Caki2 (cell line): ENCODE data around the gene EVI5. TPM values are rescaled to one million over a fixed set of nuclear protein-coding genes. Genes with fewer than 3 reads are reported as not detected.

ENCODE experiments used
- DNase-seq: peaks from one replicate; pipeline ENCODE4 v3.0.0-alpha.2; 2015; ENCODE audit warnings: low read depth
- in situ Hi-C: cut with HindIII; loops from 2 replicates; pipeline ENCODE4 v1.10.0; 2016; ENCODE audit warnings: low sequenced_read_pairs, low pct_unique_long_range_greater_than_20kb, mixed read lengths
- total RNA-seq: library from RNA; depleted of rRNA; stranded (reverse); fragments of >200 nt; shearing (Covaris generic); gene quantifications from 2 replicates; pipeline ENCODE4 v1.2.3, GENCODE V29; 2014; ENCODE audit warnings: low replicate concordance

EVI5 gene
- total RNA-seq, 1 experiment from 2014 or later: 7.4 TPM

GRCh38 chr1:92483610-92484471, 301.1 kb downstream of the EVI5 start:
- in situ Hi-C loops: no loop called here
- DNase-seq: no peak

- in situ Hi-C loops: no loop called here
- DNase-seq: no peak
These were observed 302.0 kb downstream of the EVI5 start for GRCh38 chr1:92482665-92483609.

- DNase-seq: no peak
- in situ Hi-C loops: no loop called here
These were observed 302.8 kb downstream of the EVI5 start for GRCh38 chr1:92481971-92482664.

GRCh38 chr1:92481599-92481925, 303.3 kb downstream of the EVI5 start:
- DNase-seq: no peak
- in situ Hi-C loops: no loop called here

- no peak for DNase-seq
- in situ Hi-C loops: no loop called here
These were observed 303.9 kb downstream of the EVI5 start for GRCh38 chr1:92480813-92481598.

- DNase-seq: no peak
- in situ Hi-C loops: no loop called here
These were observed 304.6 kb downstream of the EVI5 start for GRCh38 chr1:92480200-92480812.

- in situ Hi-C loops: no loop called here
- DNase-seq: no peak
These were observed 305.3 kb downstream of the EVI5 start for GRCh38 chr1:92479587-92479986.

GRCh38 chr1:92478393-92478792, 306.5 kb downstream of the EVI5 start:
- DNase-seq: no peak
- in situ Hi-C loops: no loop called here

- no peak for DNase-seq
- in situ Hi-C loops: no loop called here
These were observed 308.8 kb downstream of the EVI5 start for GRCh38 chr1:92476071-92476631.

GRCh38 chr1:92475029-92475428, 309.9 kb downstream of the EVI5 start:
- in situ Hi-C loops: no loop called here
- no peak for DNase-seq

- no peak for DNase-seq
- in situ Hi-C loops: no loop called here
These were observed 311.0 kb downstream of the EVI5 start for GRCh38 chr1:92473781-92474495.

GRCh38 chr1:92470216-92470615, 314.7 kb downstream of the EVI5 start:
- no peak for DNase-seq
- in situ Hi-C loops: no loop called here

- in situ Hi-C loops: no loop called here
- DNase-seq: no peak
These were observed 318.1 kb downstream of the EVI5 start for GRCh38 chr1:92466683-92467352.

- DNase-seq: no peak
- in situ Hi-C loops: no loop called here
These were observed 319.7 kb downstream of the EVI5 start for GRCh38 chr1:92465256-92465647.

GRCh38 chr1:92464588-92465255, 320.2 kb downstream of the EVI5 start:
- no peak for DNase-seq
- in situ Hi-C loops: no loop called here
